Transverse colon (tissue), 4 donors: ENCODE measurements around the gene AGBL4.

Source experiments
- EP300 ChIP-seq: sonication (generic); formaldehyde crosslinking; IDR thresholded peaks from one replicate; pipeline ENCODE4 v1.6.1; 2017; ENCODE audit warnings: antibody characterized with exemption, low read depth
- POLR2A ChIP-seq: fragments of 450-650 bp; IDR thresholded peaks from one replicate; pipeline ENCODE4 v1.6.1; 2016; ENCODE audit warnings: antibody characterized with exemption, mild to moderate bottlenecking, moderate library complexity
- POLR2AphosphoS5 ChIP-seq, 3 donors: sonication (generic); formaldehyde crosslinking; IDR thresholded peaks; one replicate each; pipeline ENCODE4 v1.6.1; 2016; ENCODE audit warnings: antibody characterized with exemption in 3 of 3
- TF ChIP-seq, protein P1 (sequence below), 5 experiments: fragments of 200-600 bp in 3 of 5; fragments of 450-650 bp in 2 of 5; sonication (generic) in 3 of 5; IDR thresholded peaks; 1 replicate in 2 of 5; 2 replicates in 3 of 5; pipeline ENCODE4 v1.5.1; 2016 to 2017; ENCODE audit warnings: antibody characterized with exemption in 5 of 5, inconsistent platforms in 3 of 5, mild to moderate bottlenecking in 2 of 5, moderate library complexity in 1 of 5

DNA sequence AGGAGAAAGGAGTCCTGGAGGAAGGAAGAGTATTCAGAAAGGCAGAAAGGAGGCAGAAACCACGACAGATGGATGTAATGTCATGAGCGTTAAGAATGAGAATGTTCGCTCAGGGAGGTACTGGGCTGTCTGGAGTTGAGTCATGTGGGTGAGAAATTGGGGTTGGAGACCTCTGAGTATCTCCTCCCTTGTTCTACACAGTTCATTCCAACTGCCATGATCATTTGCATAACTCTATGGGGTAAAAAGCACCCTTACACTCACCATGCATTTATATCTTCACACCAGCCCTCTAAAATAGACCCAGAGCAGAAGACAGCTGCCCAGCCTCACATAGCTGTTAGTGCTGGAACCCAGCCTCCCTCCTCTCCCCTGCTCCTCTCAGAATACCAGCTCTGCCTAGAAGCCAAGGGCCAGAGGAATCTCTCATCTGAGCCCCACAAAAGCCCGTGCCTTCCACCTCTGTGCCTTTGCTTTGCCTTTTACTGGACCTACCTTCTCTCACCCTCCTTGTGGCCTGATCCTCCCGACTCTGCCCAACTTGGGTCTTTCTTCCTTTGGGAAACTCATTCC lies 1332.2 kb downstream of the AGBL4 start:
- TF ChIP-seq, protein P1, sequence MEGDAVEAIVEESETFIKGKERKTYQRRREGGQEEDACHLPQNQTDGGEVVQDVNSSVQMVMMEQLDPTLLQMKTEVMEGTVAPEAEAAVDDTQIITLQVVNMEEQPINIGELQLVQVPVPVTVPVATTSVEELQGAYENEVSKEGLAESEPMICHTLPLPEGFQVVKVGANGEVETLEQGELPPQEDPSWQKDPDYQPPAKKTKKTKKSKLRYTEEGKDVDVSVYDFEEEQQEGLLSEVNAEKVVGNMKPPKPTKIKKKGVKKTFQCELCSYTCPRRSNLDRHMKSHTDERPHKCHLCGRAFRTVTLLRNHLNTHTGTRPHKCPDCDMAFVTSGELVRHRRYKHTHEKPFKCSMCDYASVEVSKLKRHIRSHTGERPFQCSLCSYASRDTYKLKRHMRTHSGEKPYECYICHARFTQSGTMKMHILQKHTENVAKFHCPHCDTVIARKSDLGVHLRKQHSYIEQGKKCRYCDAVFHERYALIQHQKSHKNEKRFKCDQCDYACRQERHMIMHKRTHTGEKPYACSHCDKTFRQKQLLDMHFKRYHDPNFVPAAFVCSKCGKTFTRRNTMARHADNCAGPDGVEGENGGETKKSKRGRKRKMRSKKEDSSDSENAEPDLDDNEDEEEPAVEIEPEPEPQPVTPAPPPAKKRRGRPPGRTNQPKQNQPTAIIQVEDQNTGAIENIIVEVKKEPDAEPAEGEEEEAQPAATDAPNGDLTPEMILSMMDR (IDR thresholded peaks at IDR 0.05) = no peak
- TF ChIP-seq POLR2A (no peak), EP300 (no peak), POLR2AphosphoS5 (IDR thresholded peaks at IDR 0.05) (no peak)
